ENCODE measurements around the gene ABCA1. TPM values are rescaled to one million over a fixed set of nuclear protein-coding genes. Genes with fewer than 3 reads are reported as not detected.
A peak's percentile ranks its signal among the peaks of the same experiment; 100 is the strongest.

ABCA1 gene
- total RNA-seq, 4 donors from 2014 or later: 18.3 to 59.8 (median 35.0) TPM

GRCh38 chr9:104869811-104870210, 58.1 kb downstream of the ABCA1 start:
- Histone ChIP-seq H3K27ac (peak overlapping the region; percentile 73 to 88 (median 83)), H3K4me3 (replicated peaks in 1 of 3) (no peak overlapping the region), H3K4me1 (peaks cover 31 to 56% of the 10 kb centered on the region in 2 donors), H3K27me3 (no peaks in the 10 kb centered on the region), H3K9me3 (no peaks in the 10 kb centered on the region), H3K36me3 (no peaks in the 10 kb centered on the region)
- 61 to 74% methylated on average over 1 of the region's 1 CpG for WGBS, 2 donors
- intact Hi-C loops (cut with DNase I): loop anchor here (5.0 to 10.0 kb wide), 2 partner anchors 57 to 285 kb away; partner anchors contain the start of gene ABCA1
- TF ChIP-seq POLR2A (IDR thresholded peaks at IDR 0.05): no peak
- TF ChIP-seq, protein P1, sequence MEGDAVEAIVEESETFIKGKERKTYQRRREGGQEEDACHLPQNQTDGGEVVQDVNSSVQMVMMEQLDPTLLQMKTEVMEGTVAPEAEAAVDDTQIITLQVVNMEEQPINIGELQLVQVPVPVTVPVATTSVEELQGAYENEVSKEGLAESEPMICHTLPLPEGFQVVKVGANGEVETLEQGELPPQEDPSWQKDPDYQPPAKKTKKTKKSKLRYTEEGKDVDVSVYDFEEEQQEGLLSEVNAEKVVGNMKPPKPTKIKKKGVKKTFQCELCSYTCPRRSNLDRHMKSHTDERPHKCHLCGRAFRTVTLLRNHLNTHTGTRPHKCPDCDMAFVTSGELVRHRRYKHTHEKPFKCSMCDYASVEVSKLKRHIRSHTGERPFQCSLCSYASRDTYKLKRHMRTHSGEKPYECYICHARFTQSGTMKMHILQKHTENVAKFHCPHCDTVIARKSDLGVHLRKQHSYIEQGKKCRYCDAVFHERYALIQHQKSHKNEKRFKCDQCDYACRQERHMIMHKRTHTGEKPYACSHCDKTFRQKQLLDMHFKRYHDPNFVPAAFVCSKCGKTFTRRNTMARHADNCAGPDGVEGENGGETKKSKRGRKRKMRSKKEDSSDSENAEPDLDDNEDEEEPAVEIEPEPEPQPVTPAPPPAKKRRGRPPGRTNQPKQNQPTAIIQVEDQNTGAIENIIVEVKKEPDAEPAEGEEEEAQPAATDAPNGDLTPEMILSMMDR (IDR thresholded peaks at IDR 0.05): no peak
- DNase-seq: no peak

GRCh38 chr9:104868687-104869404, 59.1 kb downstream of the ABCA1 start:
- peak; percentile 84 to 86 for DNase-seq
- 26 to 37% methylated on average over 12 of the region's 12 CpGs for WGBS, 2 donors
- H3K4me1 ChIP-seq: peaks cover 31 to 55% of the 10 kb centered on the region in 2 donors
- intact Hi-C loops (cut with DNase I): loop anchor here (5.0 to 10.0 kb wide), 2 partner anchors 58 to 286 kb away; partner anchors contain the start of gene ABCA1
- no peaks in the 10 kb centered on the region for H3K27me3 ChIP-seq
- H3K9me3 ChIP-seq: no peaks in the 10 kb centered on the region
- H3K4me3 ChIP-seq (replicated peaks in 1 of 3): no peak overlapping the region
- H3K27ac ChIP-seq: peak overlapping the region; percentile 81 to 88 (median 83)
- H3K36me3 ChIP-seq: no peaks in the 10 kb centered on the region
- TF ChIP-seq, protein P1 (IDR thresholded peaks at IDR 0.05): no peak
- TF ChIP-seq POLR2A (IDR thresholded peaks at IDR 0.05): no peak

DNA sequence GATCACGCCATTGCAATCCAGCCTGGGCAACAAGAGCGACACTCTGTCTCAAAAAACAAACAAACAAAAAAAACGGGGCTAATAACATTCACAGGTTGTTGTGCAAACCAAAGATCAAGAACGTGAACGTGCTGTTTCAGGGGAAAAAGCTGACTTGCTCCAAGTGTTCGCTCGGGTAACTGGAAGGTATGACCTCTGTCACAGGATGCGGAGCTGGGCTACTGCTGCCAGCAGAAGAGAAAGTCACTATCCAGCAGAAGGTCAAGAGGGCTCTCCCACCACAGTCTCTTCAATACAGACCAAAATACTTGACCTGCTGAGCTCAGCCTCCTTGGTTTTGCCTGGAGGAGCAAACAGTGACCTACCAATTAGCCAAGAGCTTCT, 59.7 kb downstream of the ABCA1 start:
- no peaks in the 10 kb centered on the region for H3K27me3 ChIP-seq
- no peaks in the 10 kb centered on the region for H3K9me3 ChIP-seq
- 37 to 40% methylated on average over 8 of the region's 8 CpGs for WGBS, 2 donors
- intact Hi-C loops (cut with DNase I): loop anchor here (5.0 to 10.0 kb wide), 2 partner anchors 59 to 287 kb away; partner anchors contain the start of gene ABCA1
- H3K27ac ChIP-seq: peak overlapping the region; percentile 81 to 88 (median 83)
- no peak for TF ChIP-seq POLR2A (IDR thresholded peaks at IDR 0.05)
- TF ChIP-seq, protein P1 (IDR thresholded peaks at IDR 0.05): no peak
- peaks cover 27 to 55% of the 10 kb centered on the region in 2 donors for H3K4me1 ChIP-seq
- H3K4me3 ChIP-seq (replicated peaks in 1 of 3): no peak overlapping the region
- H3K36me3 ChIP-seq: no peaks in the 10 kb centered on the region
- DNase-seq: peak; percentile 72 to 78

DNA sequence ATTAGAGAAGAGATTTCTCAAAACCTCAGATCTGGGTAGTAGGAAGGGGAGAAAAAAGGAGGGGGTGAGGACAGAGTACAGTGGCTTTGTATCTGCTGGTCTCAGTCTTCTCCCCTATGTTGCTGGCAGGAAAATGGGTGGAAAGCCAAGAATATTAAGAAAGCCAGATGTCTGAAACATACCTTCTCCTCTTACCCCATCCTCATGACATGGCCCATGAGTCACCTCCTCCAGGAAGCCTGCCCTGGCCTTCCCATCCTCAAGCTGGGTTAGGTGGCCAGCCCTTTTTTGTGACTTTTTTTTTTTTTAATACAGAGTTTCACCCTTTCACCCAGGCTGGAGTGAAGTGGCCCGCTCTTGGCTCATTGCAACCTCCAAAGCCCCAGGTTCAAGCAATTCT, 61.8 kb downstream of the ABCA1 start:
- H3K36me3 ChIP-seq: no peaks in the 10 kb centered on the region
- intact Hi-C loops (cut with DNase I): loop anchor here (5.0 to 10.0 kb wide), 2 partner anchors 61 to 289 kb away; partner anchors contain the start of gene ABCA1
- no peak overlapping the region for H3K4me3 ChIP-seq (replicated peaks in 1 of 3)
- H3K9me3 ChIP-seq: no peaks in the 10 kb centered on the region
- TF ChIP-seq POLR2A (IDR thresholded peaks at IDR 0.05): no peak
- TF ChIP-seq, protein P1 (IDR thresholded peaks at IDR 0.05): no peak
- DNase-seq: no peak
- H3K4me1 ChIP-seq: peaks cover 27 to 49% of the 10 kb centered on the region in 2 donors
- H3K27me3 ChIP-seq: no peaks in the 10 kb centered on the region
- 100% methylated on average over 1 of the region's 1 CpG for WGBS, 2 donors
- no peak overlapping the region for H3K27ac ChIP-seq

- no peak for DNase-seq
- Histone ChIP-seq H3K27me3 (no peaks in the 10 kb centered on the region), H3K4me1 (peaks cover 21 to 44% of the 10 kb centered on the region in 2 donors), H3K4me3 (replicated peaks in 1 of 3) (no peak overlapping the region), H3K27ac (no peak overlapping the region), H3K36me3 (no peaks in the 10 kb centered on the region), H3K9me3 (no peaks in the 10 kb centered on the region)
- WGBS, 2 donors: 65 to 72% methylated on average over 5 of the region's 5 CpGs
- no peak for TF ChIP-seq POLR2A (IDR thresholded peaks at IDR 0.05)
- TF ChIP-seq, protein P1 (IDR thresholded peaks at IDR 0.05): no peak
- intact Hi-C loops (cut with DNase I): loop anchor here (5.0 to 10.0 kb wide), 2 partner anchors 63 to 290 kb away; partner anchors contain the start of gene ABCA1
These were observed 63.3 kb downstream of the ABCA1 start for GRCh38 chr9:104864675-104865104.
